Thymus (tissue), 11 donors: ENCODE results near the gene PRRC2B. TPM values are rescaled to one million over a fixed set of nuclear protein-coding genes. Genes with fewer than 3 reads are reported as not detected.

Source experiments
- DNase-seq, 9 donors: peaks; one replicate each; pipeline ENCODE4 v3.0.0-alpha.2; 2013; ENCODE audit warnings: low spot score in 9 of 9, low read depth in 6 of 9, missing footprints in 1 of 9
- H3K27ac ChIP-seq, 2 donors: one replicate each; pipeline ENCODE4 v1.5.1; 2013; ENCODE audit warnings: control low read depth in 1 of 2, low read depth in 1 of 2, low read length in 1 of 2, mild to moderate bottlenecking in 1 of 2, moderate library complexity in 1 of 2
- H3K27me3 ChIP-seq, 2 donors: one replicate each; pipeline ENCODE4 v1.5.1; 2013; ENCODE audit warnings: low read length in 1 of 2; ENCODE audit not compliant: control insufficient read depth in 2 of 2, insufficient read depth in 1 of 2
- H3K36me3 ChIP-seq, 2 donors: one replicate each; pipeline ENCODE4 v1.5.1; 2013; ENCODE audit warnings: low read length in 1 of 2, mild to moderate bottlenecking in 1 of 2, moderate library complexity in 1 of 2; ENCODE audit not compliant: control insufficient read depth in 2 of 2, insufficient read depth in 2 of 2
- H3K4me1 ChIP-seq, 2 donors: one replicate each; pipeline ENCODE4 v1.5.1; 2013; ENCODE audit warnings: low read length in 2 of 2; ENCODE audit not compliant: control insufficient read depth in 2 of 2, insufficient read depth in 2 of 2
- H3K4me3 ChIP-seq, 2 donors: one replicate each; pipeline ENCODE4 v1.5.1; 2013; ENCODE audit warnings: low read length in 2 of 2, control low read depth in 1 of 2, mild to moderate bottlenecking in 1 of 2
- H3K9me3 ChIP-seq, 2 donors: one replicate each; pipeline ENCODE4 v1.5.1; 2013; ENCODE audit warnings: low read length in 1 of 2, mild to moderate bottlenecking in 1 of 2; ENCODE audit not compliant: control insufficient read depth in 2 of 2, insufficient read depth in 1 of 2
- WGBS: extraction: QIAGEN DNeasy Blood & Tissue Kit; methylation state at CpG from one replicate; pipeline ENCODE4 v1.1.7; 2013; 5-methylcytosine and 5-hydroxymethylcytosine counted together
- polyA plus RNA-seq: library from polyadenylated mRNA; stranded (reverse); fragments of 200-250 nt; gene quantifications from one replicate; pipeline ENCODE4 v1.2.3, GENCODE V29; 2013
- total RNA-seq: library from RNA; stranded (reverse); fragments of 120-200 nt; gene quantifications from one replicate; pipeline ENCODE4 v1.2.4, GENCODE V29; 2013
- donor health status: healthy.

Gene PRRC2B
- total and polyA plus RNA-seq, 2 donors, result 23.0 to 73.5 TPM

- 98% methylated on average over 2 of the region's 2 CpGs for WGBS
- H3K27ac ChIP-seq, result no peak overlapping the region
- no peak for DNase-seq
Observed at GRCh38 chr9:131379056-131379455, 14.8 kb upstream of the PRRC2B start.

GRCh38 chr9:131382850-131383729 is 10.8 kb upstream of the PRRC2B start:
- Histone ChIP-seq H3K27me3 (no peaks in the 10 kb centered on the region), H3K36me3 (no peaks in the 10 kb centered on the region), H3K4me3 (no peak overlapping the region), H3K4me1 (no peaks in the 10 kb centered on the region), H3K27ac (peak overlapping the region in 1 of 2 donors; percentile 25), H3K9me3 (no peaks in the 10 kb centered on the region)
- DNase-seq, result no peak
- 93% methylated on average over 19 of the region's 19 CpGs for WGBS

More at GRCh38 chr9:131379056-131379455, 14.8 kb upstream of the PRRC2B start:
- no peak overlapping the region for H3K4me3 ChIP-seq
- H3K27me3 ChIP-seq, result no peaks in the 10 kb centered on the region
- H3K36me3 ChIP-seq, result no peaks in the 10 kb centered on the region
- no peaks in the 10 kb centered on the region for H3K9me3 ChIP-seq
- peaks cover 0 to 3% of the 10 kb centered on the region in 2 donors for H3K4me1 ChIP-seq

- 97% methylated on average over 5 of the region's 5 CpGs for WGBS
- no peaks in the 10 kb centered on the region for H3K36me3 ChIP-seq
- no peaks in the 10 kb centered on the region for H3K9me3 ChIP-seq
- H3K4me1 ChIP-seq, result no peaks in the 10 kb centered on the region
- H3K4me3 ChIP-seq, result no peak overlapping the region
- H3K27ac ChIP-seq, result no peak overlapping the region
- H3K27me3 ChIP-seq, result no peaks in the 10 kb centered on the region
- no peak for DNase-seq
Observed at GRCh38 chr9:131385296-131385695, 8.6 kb upstream of the PRRC2B start.

- no peak for DNase-seq
- no peaks in the 10 kb centered on the region for H3K4me1 ChIP-seq
- H3K36me3 ChIP-seq, result no peaks in the 10 kb centered on the region
- WGBS, result 82% methylated on average over 6 of the region's 6 CpGs
- no peak overlapping the region for H3K4me3 ChIP-seq
- H3K27me3 ChIP-seq, result no peaks in the 10 kb centered on the region
- H3K9me3 ChIP-seq, result no peaks in the 10 kb centered on the region
- H3K27ac ChIP-seq, result no peak overlapping the region
Observed at GRCh38 chr9:131386281-131386680, 7.6 kb upstream of the PRRC2B start.

GRCh38 chr9:131387394-131387793 is 6.5 kb upstream of the PRRC2B start:
- WGBS, result 97% methylated on average over 6 of the region's 6 CpGs
- Histone ChIP-seq H3K27me3 (no peaks in the 10 kb centered on the region), H3K4me3 (no peak overlapping the region), H3K27ac (no peak overlapping the region), H3K4me1 (peaks cover 0 to 3% of the 10 kb centered on the region in 2 donors), H3K9me3 (no peaks in the 10 kb centered on the region), H3K36me3 (no peaks in the 10 kb centered on the region)
- no peak for DNase-seq

DNA sequence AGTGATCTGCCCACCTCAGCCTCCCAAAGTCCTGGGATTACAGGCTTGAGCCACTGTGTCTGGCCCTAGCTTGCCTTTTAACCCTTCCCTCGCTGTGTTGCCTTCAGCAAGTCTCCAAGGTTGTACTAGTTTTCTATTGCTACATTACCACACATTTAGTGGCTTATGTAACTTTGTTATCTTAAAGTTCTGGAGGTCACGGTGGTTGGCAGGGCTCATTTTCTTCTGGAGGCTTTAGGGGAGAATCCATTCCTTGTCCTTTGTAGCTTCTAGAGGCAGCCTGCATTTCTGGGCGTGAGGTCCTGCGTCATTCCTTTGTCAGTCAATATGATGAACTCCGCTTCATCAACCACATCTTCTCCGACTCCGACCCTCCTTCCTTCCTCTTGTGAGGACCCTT is 2.9 kb upstream of the PRRC2B start:
- H3K9me3 ChIP-seq, result no peaks in the 10 kb centered on the region
- H3K27ac ChIP-seq, result no peak overlapping the region
- H3K36me3 ChIP-seq, result peaks cover 0 to 3% of the 10 kb centered on the region in 2 donors
- no peak for DNase-seq
- no peaks in the 10 kb centered on the region for H3K27me3 ChIP-seq
- no peak overlapping the region for H3K4me3 ChIP-seq
- peaks cover 11 to 25% of the 10 kb centered on the region in 2 donors for H3K4me1 ChIP-seq
- WGBS, result 95% methylated on average over 7 of the region's 7 CpGs

GRCh38 chr9:131391504-131391903 is 2.4 kb upstream of the PRRC2B start:
- H3K4me3 ChIP-seq, result no peak overlapping the region
- H3K9me3 ChIP-seq, result no peaks in the 10 kb centered on the region
- H3K27ac ChIP-seq, result no peak overlapping the region
- no peak for DNase-seq
- peaks cover 11 to 29% of the 10 kb centered on the region in 2 donors for H3K4me1 ChIP-seq
- peaks cover 0 to 3% of the 10 kb centered on the region in 2 donors for H3K36me3 ChIP-seq
- H3K27me3 ChIP-seq, result no peaks in the 10 kb centered on the region
- 98% methylated on average over 4 of the region's 4 CpGs for WGBS

DNA sequence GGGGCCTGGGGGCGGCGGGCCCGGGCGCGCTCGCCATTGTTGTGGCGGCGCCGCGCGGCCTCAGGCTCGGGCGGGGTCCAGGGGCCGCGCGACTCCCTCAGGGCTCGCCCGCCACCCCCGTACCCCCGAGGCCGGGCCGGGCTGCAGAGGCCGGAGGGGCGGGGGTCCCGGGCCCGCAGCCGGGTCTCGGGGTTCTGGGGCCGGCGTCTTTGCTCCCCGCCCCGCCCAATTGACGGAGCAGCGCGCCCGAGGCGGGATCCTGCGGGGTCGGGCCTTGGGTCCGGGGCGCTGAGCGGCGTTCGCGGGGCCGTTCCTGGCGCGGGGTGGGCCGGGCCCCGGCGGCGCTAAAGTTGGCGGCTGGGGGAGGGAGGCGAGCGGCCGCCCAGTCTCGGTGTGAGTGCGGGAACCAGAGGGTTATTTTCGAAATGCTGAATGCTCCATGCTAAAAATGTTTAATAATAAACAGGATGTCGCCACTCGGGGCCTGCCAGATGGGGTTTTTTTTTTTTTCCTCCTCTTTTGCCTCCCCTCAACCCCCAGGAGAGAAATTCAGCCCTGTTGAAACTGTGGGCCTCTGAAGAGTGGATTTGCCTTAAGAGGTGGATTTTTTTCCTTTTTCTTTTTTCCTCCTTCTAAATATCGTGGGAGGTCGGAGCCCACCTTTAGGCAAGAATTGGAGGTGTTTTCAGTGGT is 724 bp downstream of the PRRC2B start:
- Histone ChIP-seq H3K27me3 (no peaks in the 10 kb centered on the region), H3K36me3 (peaks cover 0 to 3% of the 10 kb centered on the region in 2 donors), H3K4me1 (peaks cover 32 to 55% of the 10 kb centered on the region in 2 donors), H3K9me3 (no peaks in the 10 kb centered on the region), H3K4me3 (peak overlapping the region; percentile 67 to 89), H3K27ac (peak overlapping the region; percentile 91 to 97)
- DNase-seq, result peak in 3 of 9 donors; percentile 45 to 78 (median 46)
- WGBS, result under 1% methylated on average over 63 of the region's 63 CpGs
